ENCODE data around the gene CEP290. TPM values are rescaled to one million over a fixed set of nuclear protein-coding genes. Genes with fewer than 3 reads are reported as not detected.

The CEP290 gene
- polyA plus RNA-seq, 1 donor from 2014 or later = 43.9 TPM

DNA sequence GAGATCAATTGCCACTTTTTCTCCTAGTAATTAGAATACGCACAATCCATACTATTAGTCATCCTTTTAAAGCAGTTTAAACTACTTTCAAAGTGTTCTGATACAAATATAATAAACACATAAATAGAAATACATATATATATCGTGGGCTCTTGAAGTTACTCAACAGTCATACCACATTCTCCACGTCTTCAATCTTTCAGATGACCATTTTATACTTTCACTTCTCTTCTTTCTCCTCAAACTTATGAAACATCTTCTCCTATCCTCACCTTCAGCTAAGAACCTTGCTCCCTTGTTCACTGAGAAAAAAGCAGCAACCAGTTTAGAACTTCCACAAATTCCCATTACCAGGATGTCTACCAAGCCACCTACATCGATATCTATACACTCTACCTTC lies 19.2 kb downstream of the CEP290 start:
- TF ChIP-seq, protein P1, sequence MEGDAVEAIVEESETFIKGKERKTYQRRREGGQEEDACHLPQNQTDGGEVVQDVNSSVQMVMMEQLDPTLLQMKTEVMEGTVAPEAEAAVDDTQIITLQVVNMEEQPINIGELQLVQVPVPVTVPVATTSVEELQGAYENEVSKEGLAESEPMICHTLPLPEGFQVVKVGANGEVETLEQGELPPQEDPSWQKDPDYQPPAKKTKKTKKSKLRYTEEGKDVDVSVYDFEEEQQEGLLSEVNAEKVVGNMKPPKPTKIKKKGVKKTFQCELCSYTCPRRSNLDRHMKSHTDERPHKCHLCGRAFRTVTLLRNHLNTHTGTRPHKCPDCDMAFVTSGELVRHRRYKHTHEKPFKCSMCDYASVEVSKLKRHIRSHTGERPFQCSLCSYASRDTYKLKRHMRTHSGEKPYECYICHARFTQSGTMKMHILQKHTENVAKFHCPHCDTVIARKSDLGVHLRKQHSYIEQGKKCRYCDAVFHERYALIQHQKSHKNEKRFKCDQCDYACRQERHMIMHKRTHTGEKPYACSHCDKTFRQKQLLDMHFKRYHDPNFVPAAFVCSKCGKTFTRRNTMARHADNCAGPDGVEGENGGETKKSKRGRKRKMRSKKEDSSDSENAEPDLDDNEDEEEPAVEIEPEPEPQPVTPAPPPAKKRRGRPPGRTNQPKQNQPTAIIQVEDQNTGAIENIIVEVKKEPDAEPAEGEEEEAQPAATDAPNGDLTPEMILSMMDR (IDR thresholded peaks at IDR 0.05; ENCODE audit: poor library complexity, severe bottlenecking) = no peak
- TF ChIP-seq, protein P2, sequence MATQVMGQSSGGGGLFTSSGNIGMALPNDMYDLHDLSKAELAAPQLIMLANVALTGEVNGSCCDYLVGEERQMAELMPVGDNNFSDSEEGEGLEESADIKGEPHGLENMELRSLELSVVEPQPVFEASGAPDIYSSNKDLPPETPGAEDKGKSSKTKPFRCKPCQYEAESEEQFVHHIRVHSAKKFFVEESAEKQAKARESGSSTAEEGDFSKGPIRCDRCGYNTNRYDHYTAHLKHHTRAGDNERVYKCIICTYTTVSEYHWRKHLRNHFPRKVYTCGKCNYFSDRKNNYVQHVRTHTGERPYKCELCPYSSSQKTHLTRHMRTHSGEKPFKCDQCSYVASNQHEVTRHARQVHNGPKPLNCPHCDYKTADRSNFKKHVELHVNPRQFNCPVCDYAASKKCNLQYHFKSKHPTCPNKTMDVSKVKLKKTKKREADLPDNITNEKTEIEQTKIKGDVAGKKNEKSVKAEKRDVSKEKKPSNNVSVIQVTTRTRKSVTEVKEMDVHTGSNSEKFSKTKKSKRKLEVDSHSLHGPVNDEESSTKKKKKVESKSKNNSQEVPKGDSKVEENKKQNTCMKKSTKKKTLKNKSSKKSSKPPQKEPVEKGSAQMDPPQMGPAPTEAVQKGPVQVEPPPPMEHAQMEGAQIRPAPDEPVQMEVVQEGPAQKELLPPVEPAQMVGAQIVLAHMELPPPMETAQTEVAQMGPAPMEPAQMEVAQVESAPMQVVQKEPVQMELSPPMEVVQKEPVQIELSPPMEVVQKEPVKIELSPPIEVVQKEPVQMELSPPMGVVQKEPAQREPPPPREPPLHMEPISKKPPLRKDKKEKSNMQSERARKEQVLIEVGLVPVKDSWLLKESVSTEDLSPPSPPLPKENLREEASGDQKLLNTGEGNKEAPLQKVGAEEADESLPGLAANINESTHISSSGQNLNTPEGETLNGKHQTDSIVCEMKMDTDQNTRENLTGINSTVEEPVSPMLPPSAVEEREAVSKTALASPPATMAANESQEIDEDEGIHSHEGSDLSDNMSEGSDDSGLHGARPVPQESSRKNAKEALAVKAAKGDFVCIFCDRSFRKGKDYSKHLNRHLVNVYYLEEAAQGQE (IDR thresholded peaks at IDR 0.05; ENCODE audit: borderline replicate concordance) = no peak
- TF ChIP-seq EZH2 (IDR thresholded peaks at IDR 0.05; ENCODE audit: borderline replicate concordance, insufficient read depth, low read length, poor library complexity, severe bottlenecking) (no peak), EP300 (conservative IDR thresholded peaks at IDR 0.05; ENCODE audit: poor library complexity, severe bottlenecking) (no peak), RAD21 (conservative IDR thresholded peaks at IDR 0.05) (no peak), SMC3 (conservative IDR thresholded peaks at IDR 0.05; ENCODE audit: poor library complexity) (no peak), TAF1 (IDR thresholded peaks at IDR 0.05; ENCODE audit: low read depth) (no peak), POLR2AphosphoS5 (IDR thresholded peaks at IDR 0.05) (no peak), MXI1 (conservative IDR thresholded peaks at IDR 0.05; ENCODE audit: poor library complexity, severe bottlenecking) (no peak)
- Histone ChIP-seq H3K9ac (ENCODE audit: low read length) (no peak overlapping the region), H3K27me3 (ENCODE audit: insufficient read depth, low read depth, low read length) (no peaks in the 10 kb centered on the region), H3F3A (ENCODE audit: insufficient read depth, low read length, poor library complexity, severe bottlenecking) (no peaks in the 10 kb centered on the region), H3K79me2 (replicated peaks; ENCODE audit: insufficient read depth, low read length) (no peaks in the 10 kb centered on the region), H3K4me3 (ENCODE audit: low read length) (no peak overlapping the region), H2AFZ (ENCODE audit: low read depth, low read length) (no peak overlapping the region), H3K4me2 (ENCODE audit: low read length) (no peak overlapping the region), H3K36me3 (ENCODE audit: insufficient read depth, low read length) (peaks cover 11% of the 10 kb centered on the region), H3K27ac (ENCODE audit: low read length) (no peak overlapping the region), H3K9me2 (ENCODE audit: insufficient read depth, low read length) (no peaks in the 10 kb centered on the region), H3K9me3 (ENCODE audit: low read length) (no peaks in the 10 kb centered on the region), H4K20me1 (ENCODE audit: insufficient read depth) (no peaks in the 10 kb centered on the region)

DNA sequence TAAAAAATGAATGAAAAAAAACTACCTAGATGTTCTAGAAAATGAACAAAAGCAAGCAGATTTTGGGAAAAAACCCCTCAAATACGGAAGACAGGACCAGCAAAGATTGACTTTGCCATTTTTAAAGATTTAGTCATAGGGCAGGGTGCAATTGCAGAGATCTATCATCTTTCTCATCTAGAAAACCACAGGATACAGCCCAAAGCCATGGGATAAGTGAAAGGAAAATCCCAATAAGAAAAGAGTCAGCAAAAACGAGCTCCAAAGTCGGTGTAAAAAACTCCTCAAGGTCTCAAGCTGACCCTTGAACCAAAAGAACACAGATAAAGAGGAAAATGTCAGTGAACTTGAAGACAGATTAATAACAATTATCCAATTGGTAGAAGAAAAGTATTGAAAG lies 28.0 kb downstream of the CEP290 start:
- H3K4me2 ChIP-seq (ENCODE audit: low read length) = no peak overlapping the region
- H3K79me2 ChIP-seq (replicated peaks; ENCODE audit: insufficient read depth, low read length) = no peaks in the 10 kb centered on the region
- no peak overlapping the region for H3K4me3 ChIP-seq (ENCODE audit: low read length)
- H2AFZ ChIP-seq (ENCODE audit: low read depth, low read length) = no peak overlapping the region
- no peak overlapping the region for H3K9ac ChIP-seq (ENCODE audit: low read length)
- no peaks in the 10 kb centered on the region for H3K27me3 ChIP-seq (ENCODE audit: insufficient read depth, low read depth, low read length)
- H3K27ac ChIP-seq (ENCODE audit: low read length) = no peak overlapping the region
- H4K20me1 ChIP-seq (ENCODE audit: insufficient read depth) = no peaks in the 10 kb centered on the region
- H3K36me3 ChIP-seq (ENCODE audit: insufficient read depth, low read length) = peaks cover 3% of the 10 kb centered on the region
- TF ChIP-seq TAF1 (IDR thresholded peaks at IDR 0.05; ENCODE audit: low read depth) = no peak
- TF ChIP-seq, protein P1 (IDR thresholded peaks at IDR 0.05; ENCODE audit: poor library complexity, severe bottlenecking) = no peak
- TF ChIP-seq MXI1 (conservative IDR thresholded peaks at IDR 0.05; ENCODE audit: poor library complexity, severe bottlenecking) = no peak
- no peak for TF ChIP-seq RAD21 (conservative IDR thresholded peaks at IDR 0.05)
- no peak for TF ChIP-seq SMC3 (conservative IDR thresholded peaks at IDR 0.05; ENCODE audit: poor library complexity)
- TF ChIP-seq EP300 (conservative IDR thresholded peaks at IDR 0.05; ENCODE audit: poor library complexity, severe bottlenecking) = no peak
- TF ChIP-seq, protein P2 (IDR thresholded peaks at IDR 0.05; ENCODE audit: borderline replicate concordance) = no peak
- no peak for TF ChIP-seq EZH2 (IDR thresholded peaks at IDR 0.05; ENCODE audit: borderline replicate concordance, insufficient read depth, low read length, poor library complexity, severe bottlenecking)
- no peak for TF ChIP-seq POLR2AphosphoS5 (IDR thresholded peaks at IDR 0.05)
- no peaks in the 10 kb centered on the region for H3K9me2 ChIP-seq (ENCODE audit: insufficient read depth, low read length)
- no peaks in the 10 kb centered on the region for H3K9me3 ChIP-seq (ENCODE audit: low read length)
- H3F3A ChIP-seq (ENCODE audit: insufficient read depth, low read length, poor library complexity, severe bottlenecking) = no peaks in the 10 kb centered on the region

All from neural cell (in vitro differentiated cells).